Stimulated activated CD4-positive, alpha-beta T cell treated with anti-CD3 and anti-CD28 coated beads, Interleukin-2, amount 100 ng/mL, for 24 hours (primary cell): ENCODE results near the gene NT5E.
"Not testable (repeated sequence)": the region's sequence is repeated elsewhere in the genome, so short reads cannot be mapped to it uniquely, and the experiment has no call there.

Experiments
- DNase-seq, 2 donors: peaks; one replicate each; pipeline ENCODE4 v3.0.0-alpha.2; 2020

Gene NT5E

GRCh38 chr6:85494547-85495536 is 45.0 kb downstream of the NT5E start:
- no peak for DNase-seq

GRCh38 chr6:85496009-85496579 is 46.2 kb downstream of the NT5E start:
- no peak for DNase-seq

- DNase-seq = no peak
Measured at GRCh38 chr6:85496856-85497255, 47.0 kb downstream of the NT5E start.

- DNase-seq = no peak
Measured at GRCh38 chr6:85498596-85499258, 48.8 kb downstream of the NT5E start.

- peak in 1 of 2 donors; percentile 10 for DNase-seq
Measured at GRCh38 chr6:85506441-85507093, 56.7 kb downstream of the NT5E start.

GRCh38 chr6:85516168-85516567 is 66.3 kb downstream of the NT5E start:
- DNase-seq = no peak

- DNase-seq = not testable (repeated sequence)
Measured at GRCh38 chr6:85524281-85524680, 74.4 kb downstream of the NT5E start.

GRCh38 chr6:85537055-85537494 is 87.2 kb downstream of the NT5E start:
- no peak for DNase-seq

- no peak for DNase-seq
Measured at GRCh38 chr6:85544776-85545175, 94.9 kb downstream of the NT5E start.
